Panc1 (cell line): ENCODE data around the gene ZNF248. TPM values are rescaled to one million over a fixed set of nuclear protein-coding genes. Genes with fewer than 3 reads are reported as not detected.

Experiments
- ATAC-seq: fragments of 200-7000 bp; cut with Tn5 transposase; 2 replicates; pipeline ENCODE4 v1.9.1; 2020; ENCODE audit warnings: mild to moderate bottlenecking, moderate library complexity
- BruUV-seq: library from RNA; stranded (reverse); fragments of 400-500 nt; replicated peaks from 2 replicates; lab custom pipeline; 2021; lab: Mats Ljungman, UMichigan
- CTCF ChIA-PET: fragments of 300-600 bp; sonication (Branson Sonifier 250); formaldehyde crosslinking; loops from one replicate; lab custom pipeline; 2022; ENCODE audit warnings: antibody characterized with exemption; lab: Charles Lee
- POLR2A ChIA-PET: fragments of 300-600 bp; sonication (Branson Sonifier 250); formaldehyde crosslinking; loops from one replicate; lab custom pipeline; 2022; ENCODE audit warnings: antibody characterized with exemption; lab: Charles Lee
- DNase-seq: peaks from one replicate; pipeline ENCODE4 v3.0.0-alpha.2; 2010; ENCODE audit warnings: low read depth, low spot score
- H3K27ac ChIP-seq: 2 replicates; pipeline ENCODE4 v1.5.1; 2011; ENCODE audit warnings: mild to moderate bottlenecking, low read length, inconsistent platforms
- H3K27me3 ChIP-seq: fragments of 200-500 bp; sonication (Bioruptor generic); 2 replicates; pipeline ENCODE4 v1.6.0; 2014; ENCODE audit warnings: low read length, inconsistent platforms; ENCODE audit not compliant: control insufficient read depth, insufficient read depth
- H3K36me3 ChIP-seq: fragments of 200-500 bp; sonication (Bioruptor generic); 2 replicates; pipeline ENCODE4 v1.5.1; 2014; ENCODE audit warnings: inconsistent platforms, mild to moderate bottlenecking, low read length, moderate library complexity; ENCODE audit not compliant: control insufficient read depth, insufficient read depth
- H3K4me1 ChIP-seq: 2 replicates; pipeline ENCODE4 v1.5.1; 2011; ENCODE audit warnings: inconsistent platforms, mild to moderate bottlenecking, low read length, moderate library complexity; ENCODE audit not compliant: control insufficient read depth, insufficient read depth
- H3K4me3 ChIP-seq, 2 experiments: 2 replicates each; pipeline ENCODE4 v1.5.1; 2011 to 2012; ENCODE audit warnings: low read depth in 2 of 2, low read length in 2 of 2, mild to moderate bottlenecking in 2 of 2, inconsistent platforms in 1 of 2, moderate library complexity in 1 of 2
- H3K9me3 ChIP-seq: fragments of 200-500 bp; sonication (Bioruptor generic); 2 replicates; pipeline ENCODE4 v1.5.1; 2014; ENCODE audit warnings: low read depth, mild to moderate bottlenecking, inconsistent platforms, low read length, moderate library complexity; ENCODE audit not compliant: control insufficient read depth, insufficient read depth
- CTCF ChIP-seq: fragments of 450-650 bp; IDR thresholded peaks from 2 replicates; pipeline ENCODE4 v1.5.1; 2017; ENCODE audit warnings: mild to moderate bottlenecking
- POLR2AphosphoS5 ChIP-seq: IDR thresholded peaks from 2 replicates; pipeline ENCODE4 v1.6.1; 2012; ENCODE audit warnings: mild to moderate bottlenecking, low read depth, low read length, moderate library complexity
- REST ChIP-seq, 2 experiments: IDR thresholded peaks; 2 replicates each; pipeline ENCODE4 v1.6.1; 2011 to 2012; ENCODE audit warnings: low read depth in 2 of 2, control low read depth in 1 of 2, low read length in 1 of 2, mild to moderate bottlenecking in 1 of 2, moderate library complexity in 1 of 2; ENCODE audit not compliant: insufficient read depth in 1 of 2
- SIN3A ChIP-seq: IDR thresholded peaks from 2 replicates; pipeline ENCODE4 v1.6.1; 2012; ENCODE audit warnings: low read depth, mild to moderate bottlenecking, low read length, moderate library complexity, borderline replicate concordance; ENCODE audit not compliant: insufficient read depth
- TCF7L2 ChIP-seq: IDR thresholded peaks from 2 replicates; pipeline ENCODE4 v1.6.1; 2011; ENCODE audit warnings: mild to moderate bottlenecking, low read depth, low read length, inconsistent platforms
- in situ Hi-C: cut with HindIII; loops from 2 replicates; pipeline ENCODE4 v1.10.0; 2016; ENCODE audit warnings: low sequenced_read_pairs, low pct_unique_long_range_greater_than_20kb
- intact Hi-C: fragments of 100-400 bp; cut with micrococcal nuclease; formaldehyde crosslinking; loops from one replicate; pipeline ENCODE4 v1.10.0; 2022; ENCODE audit not compliant: unreplicated experiment
- total RNA-seq: library from RNA; stranded (reverse); gene quantifications from one replicate; pipeline ENCODE4 v1.2.1, GENCODE V29; 2021; ENCODE audit not compliant: unreplicated experiment

Gene ZNF248
- total RNA-seq, 1 experiment from 2014 or later = 8.1 TPM

GRCh38 chr10:37831495-37832333 is 25.7 kb downstream of the ZNF248 start:
- Histone ChIP-seq H3K27me3 (no peaks in the 10 kb centered on the region), H3K27ac (no peak overlapping the region), H3K4me1 (no peaks in the 10 kb centered on the region), H3K4me3 (no peak overlapping the region), H3K9me3 (peaks cover 41% of the 10 kb centered on the region; the same call in 1 of the 2 replicates), H3K36me3 (no peaks in the 10 kb centered on the region; the same call in 1 of the 2 replicates)
- DNase-seq (no peak), ATAC-seq (no peak)
- POLR2A ChIA-PET = no interaction called here
- BruUV-seq = no TSS peak
- in situ Hi-C loops (no loop called here), intact Hi-C loops (no loop called here)
- TF ChIP-seq POLR2AphosphoS5 = no peak
- no peak for TF ChIP-seq TCF7L2
- CTCF ChIA-PET = no interaction called here

- H3K27me3 ChIP-seq = no peaks in the 10 kb centered on the region
- H3K4me1 ChIP-seq = no peaks in the 10 kb centered on the region
- CTCF ChIA-PET = no interaction called here
- BruUV-seq = no TSS peak
- in situ Hi-C loops = no loop called here
- peaks cover 17% of the 10 kb centered on the region; the same call in 1 of the 2 replicates for H3K9me3 ChIP-seq
- POLR2A ChIA-PET = no interaction called here
- intact Hi-C loops = no loop called here
- DNase-seq (no peak), ATAC-seq (no peak)
- H3K4me3 ChIP-seq = no peak overlapping the region
- H3K27ac ChIP-seq = no peak overlapping the region
- H3K36me3 ChIP-seq = no peaks in the 10 kb centered on the region; the same call in 1 of the 2 replicates
- TF ChIP-seq TCF7L2 (no peak), SIN3A (no peak), CTCF (no peak), REST (IDR thresholded peaks at IDR 0.05; ENCODE audit: insufficient read depth in 1 of 2, low read depth in 2 of 2, low read length in 1 of 2) (no peak)
Observed at GRCh38 chr10:37826806-37827205, 30.6 kb downstream of the ZNF248 start.

GRCh38 chr10:37821237-37821636 is 36.2 kb downstream of the ZNF248 start:
- intact Hi-C loops (no loop called here), in situ Hi-C loops (no loop called here)
- Histone ChIP-seq H3K4me1 (no peaks in the 10 kb centered on the region), H3K9me3 (no peaks in the 10 kb centered on the region), H3K27me3 (no peaks in the 10 kb centered on the region), H3K4me3 (no peak overlapping the region), H3K36me3 (no peaks in the 10 kb centered on the region), H3K27ac (no peak overlapping the region)
- TF ChIP-seq SIN3A (no peak), POLR2AphosphoS5 (no peak), TCF7L2 (no peak), REST (IDR thresholded peaks at IDR 0.05; ENCODE audit: insufficient read depth in 1 of 2, low read depth in 2 of 2, low read length in 1 of 2) (no peak), CTCF (no peak)
- ChIA-PET CTCF (no interaction called here), POLR2A (no interaction called here)
- DNase-seq (no peak), ATAC-seq (no peak)
- no TSS peak for BruUV-seq
